ENCODE results near the gene ANKRD66. TPM values are rescaled to one million over a fixed set of nuclear protein-coding genes. Genes with fewer than 3 reads are reported as not detected.

The ANKRD66 gene
- total RNA-seq, 1 experiment from 2014 or later, result not detected

DNA sequence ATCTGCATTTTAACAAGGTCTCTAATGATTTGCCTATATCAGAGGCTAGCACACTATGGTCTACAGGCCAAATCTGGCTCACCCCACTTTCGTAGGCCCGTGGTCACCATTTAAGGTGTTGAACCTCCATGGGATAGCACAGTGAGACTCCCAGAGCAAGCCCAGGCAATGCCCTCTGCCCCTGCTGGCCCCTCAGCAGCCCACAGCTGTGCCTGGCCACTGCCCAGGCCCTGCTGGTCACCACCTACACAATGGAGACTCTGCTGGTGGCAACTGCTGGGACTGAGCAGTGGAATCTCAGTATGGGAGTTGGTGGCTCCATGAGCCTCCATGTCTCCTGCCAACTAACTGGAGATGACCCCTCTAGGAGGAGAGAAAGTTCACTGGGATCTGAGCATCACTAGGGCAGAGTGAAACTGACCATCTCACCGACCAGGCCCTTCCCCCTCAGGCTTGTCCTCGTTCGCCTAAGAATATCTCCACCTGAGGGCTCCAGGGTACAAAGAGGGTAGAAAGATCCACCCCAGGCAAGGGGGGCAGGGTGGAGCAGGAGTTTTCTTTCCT, 2.3 kb downstream of the ANKRD66 start:
- H3K27ac ChIP-seq (ENCODE audit: low read depth, low read length), result no peak overlapping the region
- H4K20me1 ChIP-seq (ENCODE audit: insufficient read depth), result no peaks in the 10 kb centered on the region
- no peaks in the 10 kb centered on the region for H3K27me3 ChIP-seq (ENCODE audit: insufficient read depth, low read length)
- ChIA-PET RAD21 (ENCODE audit: low non-redundant PET in 1 of 2, low total read pairs in 2 of 2, uncharacterized antibody in 2 of 2, unreplicated experiment in 2 of 2) (no interaction called here), CTCF (no interaction called here), POLR2A (no interaction called here)
- H3K4me3 ChIP-seq (replicated peaks in 1 of 2; ENCODE audit: low read depth in 1 of 2, low read length in 2 of 2), result no peak overlapping the region
- H3K36me3 ChIP-seq (ENCODE audit: control insufficient read depth in 1 of 2, insufficient read depth in 2 of 2, low read length in 2 of 2), result no peaks in the 10 kb centered on the region
- H3K9me3 ChIP-seq (ENCODE audit: control insufficient read depth in 1 of 2, insufficient read depth in 1 of 2, low read depth in 1 of 2, low read length in 2 of 2), result no peaks in the 10 kb centered on the region
- H2AFZ ChIP-seq (ENCODE audit: low read depth, low read length, poor library complexity, severe bottlenecking), result no peak overlapping the region
- H3K9ac ChIP-seq (ENCODE audit: low read length), result no peak overlapping the region
- TF ChIP-seq, protein P1, sequence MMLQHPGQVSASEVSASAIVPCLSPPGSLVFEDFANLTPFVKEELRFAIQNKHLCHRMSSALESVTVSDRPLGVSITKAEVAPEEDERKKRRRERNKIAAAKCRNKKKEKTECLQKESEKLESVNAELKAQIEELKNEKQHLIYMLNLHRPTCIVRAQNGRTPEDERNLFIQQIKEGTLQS (IDR thresholded peaks at IDR 0.05), result no peak
- TF ChIP-seq SP1 (IDR thresholded peaks at IDR 0.05; ENCODE audit: low read depth) (no peak), ZFX (IDR thresholded peaks at IDR 0.05) (no peak), CTCF (IDR thresholded peaks at IDR 0.05 in 2 of 3, conservative IDR thresholded peaks at IDR 0.05 in 1 of 3; ENCODE audit: borderline replicate concordance in 1 of 3, insufficient read depth in 1 of 3, low read depth in 2 of 3, low read length in 2 of 3) (no peak), REST (IDR thresholded peaks at IDR 0.05; ENCODE audit: low read depth) (no peak), ZNF274 (IDR thresholded peaks at IDR 0.05; ENCODE audit: low read depth, low read length) (no peak), SRF (IDR thresholded peaks at IDR 0.05; ENCODE audit: low read depth) (no peak), TCF7L2 (IDR thresholded peaks at IDR 0.05; ENCODE audit: borderline replicate concordance, extremely low read depth, insufficient read depth, insufficient read length) (no peak), FOSL1 (IDR thresholded peaks at IDR 0.05; ENCODE audit: low read depth) (no peak), CEBPB (IDR thresholded peaks at IDR 0.05; ENCODE audit: low read depth) (no peak), RAD21 (IDR thresholded peaks at IDR 0.05; ENCODE audit: low read depth) (no peak), YY1 (IDR thresholded peaks at IDR 0.05; ENCODE audit: extremely low read depth, insufficient replicate concordance, low read depth, low read length) (no peak), CBX3 (IDR thresholded peaks at IDR 0.05; ENCODE audit: low read depth) (no peak), EGR1 (IDR thresholded peaks at IDR 0.05; ENCODE audit: low read depth) (no peak), POLR2A (IDR thresholded peaks at IDR 0.05; ENCODE audit: borderline replicate concordance, extremely low read depth, insufficient read depth, insufficient read length) (no peak), EZH2phosphoT487 (IDR thresholded peaks at IDR 0.05; ENCODE audit: borderline replicate concordance) (no peak), SIN3A (IDR thresholded peaks at IDR 0.05; ENCODE audit: low read depth) (no peak), EZH2 (IDR thresholded peaks at IDR 0.05) (no peak)
- TF ChIP-seq, protein P2, sequence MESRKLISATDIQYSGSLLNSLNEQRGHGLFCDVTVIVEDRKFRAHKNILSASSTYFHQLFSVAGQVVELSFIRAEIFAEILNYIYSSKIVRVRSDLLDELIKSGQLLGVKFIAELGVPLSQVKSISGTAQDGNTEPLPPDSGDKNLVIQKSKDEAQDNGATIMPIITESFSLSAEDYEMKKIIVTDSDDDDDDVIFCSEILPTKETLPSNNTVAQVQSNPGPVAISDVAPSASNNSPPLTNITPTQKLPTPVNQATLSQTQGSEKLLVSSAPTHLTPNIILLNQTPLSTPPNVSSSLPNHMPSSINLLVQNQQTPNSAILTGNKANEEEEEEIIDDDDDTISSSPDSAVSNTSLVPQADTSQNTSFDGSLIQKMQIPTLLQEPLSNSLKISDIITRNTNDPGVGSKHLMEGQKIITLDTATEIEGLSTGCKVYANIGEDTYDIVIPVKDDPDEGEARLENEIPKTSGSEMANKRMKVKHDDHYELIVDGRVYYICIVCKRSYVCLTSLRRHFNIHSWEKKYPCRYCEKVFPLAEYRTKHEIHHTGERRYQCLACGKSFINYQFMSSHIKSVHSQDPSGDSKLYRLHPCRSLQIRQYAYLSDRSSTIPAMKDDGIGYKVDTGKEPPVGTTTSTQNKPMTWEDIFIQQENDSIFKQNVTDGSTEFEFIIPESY (IDR thresholded peaks at IDR 0.05; ENCODE audit: extremely low read depth, insufficient replicate concordance, low read length), result no peak
- H3K4me2 ChIP-seq (ENCODE audit: low read length), result no peak overlapping the region
- no peaks in the 10 kb centered on the region for H3K9me2 ChIP-seq (ENCODE audit: insufficient read depth)
- no peaks in the 10 kb centered on the region for H3K4me1 ChIP-seq (ENCODE audit: control insufficient read depth in 1 of 2, insufficient read depth in 2 of 2, low read length in 2 of 2)
- DNase-seq (ENCODE audit: low read depth, low spot score), result no peak
- no TSS peak for BruUV-seq (replicated peaks)
- no peak for ATAC-seq
- no peaks in the 10 kb centered on the region for H3K79me2 ChIP-seq (ENCODE audit: insufficient read depth, low read length)
- intact Hi-C loops (cut with micrococcal nuclease), result no loop called here
